ENCODE results near the gene SEPTIN5. TPM values are rescaled to one million over a fixed set of nuclear protein-coding genes. Genes with fewer than 3 reads are reported as not detected.
"Not testable (repeated sequence)": the region's sequence is repeated elsewhere in the genome, so short reads cannot be mapped to it uniquely, and the experiment has no call there.

The SEPTIN5 gene
- total RNA-seq, 1 donor from 2014 or later: 5.0 TPM

- peaks cover 6% of the 10 kb centered on the region for H3K27me3 Mint-ChIP-seq (ENCODE audit: insufficient read depth, low read depth)
- H3K4me2 ChIP-seq: no peak overlapping the region
- no peak overlapping the region for H2AFZ ChIP-seq (replicated peaks)
- peaks cover 13% of the 10 kb centered on the region for H3K9me3 Mint-ChIP-seq
- peaks cover 6% of the 10 kb centered on the region for H3K4me1 ChIP-seq
- peaks cover 7% of the 10 kb centered on the region for H3K4me1 Mint-ChIP-seq
- no peaks in the 10 kb centered on the region for H3K79me2 ChIP-seq (ENCODE audit: low read depth)
- no peak overlapping the region for H3K27ac Mint-ChIP-seq
- no peaks in the 10 kb centered on the region for H3K36me3 Mint-ChIP-seq
- H3K9ac ChIP-seq: no peak overlapping the region
- no peaks in the 10 kb centered on the region for H3K9me3 ChIP-seq (ENCODE audit: low read depth)
- no peak for TF ChIP-seq CTCF (IDR thresholded peaks at IDR 0.05)
- no peak for TF ChIP-seq EZH2phosphoT487 (IDR thresholded peaks at IDR 0.05)
- TF ChIP-seq EZH2 (IDR thresholded peaks at IDR 0.05): no peak
- H3F3A ChIP-seq (ENCODE audit: low read depth): peaks cover 3% of the 10 kb centered on the region
- no peak overlapping the region for H3K4me3 Mint-ChIP-seq
- no peak overlapping the region for H3K4me3 ChIP-seq
- H3K36me3 ChIP-seq: no peaks in the 10 kb centered on the region
- no peak for DNase-seq (ENCODE audit: low spot score)
- no peaks in the 10 kb centered on the region for H4K20me1 ChIP-seq (ENCODE audit: low read depth)
- H3K27ac ChIP-seq: no peak overlapping the region
- no peaks in the 10 kb centered on the region for H3K27me3 ChIP-seq
Observed at GRCh38 chr22:19674929-19675253, 39.4 kb upstream of the SEPTIN5 start.

GRCh38 chr22:19675428-19675827 lies 38.9 kb upstream of the SEPTIN5 start:
- Histone ChIP-seq H3F3A (ENCODE audit: low read depth) (peaks cover 3% of the 10 kb centered on the region), H3K27ac (no peak overlapping the region), H2AFZ (replicated peaks) (no peak overlapping the region), H3K36me3 (no peaks in the 10 kb centered on the region), H4K20me1 (ENCODE audit: low read depth) (no peaks in the 10 kb centered on the region), H3K79me2 (ENCODE audit: low read depth) (no peaks in the 10 kb centered on the region), H3K9ac (no peak overlapping the region), H3K27me3 (no peaks in the 10 kb centered on the region), H3K9me3 (ENCODE audit: low read depth) (no peaks in the 10 kb centered on the region), H3K4me2 (no peak overlapping the region), H3K4me3 (no peak overlapping the region), H3K4me1 (peaks cover 6% of the 10 kb centered on the region)
- peaks cover 13% of the 10 kb centered on the region for H3K9me3 Mint-ChIP-seq
- H3K27me3 Mint-ChIP-seq (ENCODE audit: insufficient read depth, low read depth): peaks cover 6% of the 10 kb centered on the region
- peaks cover 7% of the 10 kb centered on the region for H3K4me1 Mint-ChIP-seq
- TF ChIP-seq EZH2phosphoT487 (IDR thresholded peaks at IDR 0.05): no peak
- no peak for TF ChIP-seq EZH2 (IDR thresholded peaks at IDR 0.05)
- no peak for TF ChIP-seq CTCF (IDR thresholded peaks at IDR 0.05)
- no peak overlapping the region for H3K4me3 Mint-ChIP-seq
- H3K27ac Mint-ChIP-seq: no peak overlapping the region
- no peak for DNase-seq (ENCODE audit: low spot score)
- H3K36me3 Mint-ChIP-seq: no peaks in the 10 kb centered on the region

GRCh38 chr22:19676437-19676836 lies 37.9 kb upstream of the SEPTIN5 start:
- not testable (repeated sequence) for H3K4me1 Mint-ChIP-seq; H3K9me3 Mint-ChIP-seq; H3K27me3 Mint-ChIP-seq (ENCODE audit: insufficient read depth, low read depth); H3K27ac ChIP-seq; H2AFZ ChIP-seq (replicated peaks); H3K79me2 ChIP-seq (ENCODE audit: low read depth); H3F3A ChIP-seq (ENCODE audit: low read depth); H3K27ac Mint-ChIP-seq; H3K9me3 ChIP-seq (ENCODE audit: low read depth); H3K4me1 ChIP-seq; H3K36me3 ChIP-seq; H3K4me2 ChIP-seq; H3K4me3 Mint-ChIP-seq; H3K9ac ChIP-seq; H3K4me3 ChIP-seq; H3K27me3 ChIP-seq; DNase-seq (ENCODE audit: low spot score); H3K36me3 Mint-ChIP-seq; H4K20me1 ChIP-seq (ENCODE audit: low read depth)

GRCh38 chr22:19678949-19679521 lies 35.3 kb upstream of the SEPTIN5 start:
- Histone ChIP-seq H2AFZ (replicated peaks) (peak overlapping the region; percentile 27), H3K79me2 (ENCODE audit: low read depth) (no peaks in the 10 kb centered on the region), H3K27me3 (no peaks in the 10 kb centered on the region), H3K4me2 (peak overlapping the region; percentile 7), H3K9me3 (ENCODE audit: low read depth) (no peaks in the 10 kb centered on the region), H4K20me1 (ENCODE audit: low read depth) (no peaks in the 10 kb centered on the region), H3F3A (ENCODE audit: low read depth) (peaks cover 3% of the 10 kb centered on the region), H3K9ac (no peak overlapping the region), H3K4me3 (no peak overlapping the region), H3K4me1 (peaks cover 6% of the 10 kb centered on the region), H3K36me3 (no peaks in the 10 kb centered on the region), H3K27ac (no peak overlapping the region)
- DNase-seq (ENCODE audit: low spot score): peak; percentile 38
- Mint-ChIP-seq H3K4me3 (no peak overlapping the region), H3K27ac (no peak overlapping the region), H3K27me3 (ENCODE audit: insufficient read depth, low read depth) (peaks cover 2% of the 10 kb centered on the region), H3K36me3 (no peaks in the 10 kb centered on the region), H3K9me3 (no peaks in the 10 kb centered on the region), H3K4me1 (peaks cover 7% of the 10 kb centered on the region)
- no peak for TF ChIP-seq CTCF (IDR thresholded peaks at IDR 0.05)
- TF ChIP-seq EZH2phosphoT487 (IDR thresholded peaks at IDR 0.05): no peak
- no peak for TF ChIP-seq EZH2 (IDR thresholded peaks at IDR 0.05)
